HG02623 (cell line): ENCODE data around the gene ALPK1.
"Not testable (repeated sequence)": the region's sequence is repeated elsewhere in the genome, so short reads cannot be mapped to it uniquely, and the experiment has no call there.

Experiments
- ATAC-seq: cut with Tn5 transposase; IDR thresholded peaks from one replicate; pipeline ENCODE4 v1.9.1; 2021; ENCODE audit warnings: moderate library complexity; ENCODE audit not compliant: unreplicated experiment

ALPK1 gene

GRCh38 chr4:112284166-112284565, 13.0 kb upstream of the ALPK1 start:
- ATAC-seq, result no peak

GRCh38 chr4:112284662-112285411, 12.3 kb upstream of the ALPK1 start:
- ATAC-seq, result no peak

GRCh38 chr4:112287258-112287989, 9.7 kb upstream of the ALPK1 start:
- peak; percentile 17 for ATAC-seq

GRCh38 chr4:112288455-112288854, 8.7 kb upstream of the ALPK1 start:
- ATAC-seq, result peak; percentile 30

- ATAC-seq, result no peak
Observed at GRCh38 chr4:112289407-112290253, 7.5 kb upstream of the ALPK1 start.

- ATAC-seq, result peak; percentile 22
Observed at GRCh38 chr4:112290341-112290740, 6.8 kb upstream of the ALPK1 start.

- no peak for ATAC-seq
Observed at GRCh38 chr4:112299721-112300120, 2.6 kb downstream of the ALPK1 start.

GRCh38 chr4:112302320-112303274, 5.4 kb downstream of the ALPK1 start:
- no peak for ATAC-seq

- ATAC-seq, result not testable (repeated sequence)
Observed at GRCh38 chr4:112305477-112305876, 8.3 kb downstream of the ALPK1 start.

- ATAC-seq, result not testable (repeated sequence)
Observed at GRCh38 chr4:112309263-112309791, 12.2 kb downstream of the ALPK1 start.

GRCh38 chr4:112311516-112311915, 14.3 kb downstream of the ALPK1 start:
- ATAC-seq, result no peak

- ATAC-seq, result peak; percentile 95
Observed at GRCh38 chr4:112312610-112313239, 15.6 kb downstream of the ALPK1 start.

- ATAC-seq, result no peak
Observed at GRCh38 chr4:112315446-112315845, 18.3 kb downstream of the ALPK1 start.

- no peak for ATAC-seq
Observed at GRCh38 chr4:112316360-112316759, 19.2 kb downstream of the ALPK1 start.

- peak; percentile 96 for ATAC-seq
Observed at GRCh38 chr4:112318239-112319142, 21.3 kb downstream of the ALPK1 start.

GRCh38 chr4:112321776-112322684, 24.9 kb downstream of the ALPK1 start:
- no peak for ATAC-seq

GRCh38 chr4:112322866-112323265, 25.7 kb downstream of the ALPK1 start:
- ATAC-seq, result no peak
